Measurements from ENCODE around the gene SRGAP3. TPM values are rescaled to one million over a fixed set of nuclear protein-coding genes. Genes with fewer than 3 reads are reported as not detected.

The SRGAP3 gene
- total RNA-seq, 1 donor from 2014 or later, result 10.3 TPM

- Histone ChIP-seq H3K4me3 (no peak overlapping the region), H3K36me3 (no peaks in the 10 kb centered on the region), H3K9me3 (replicated peaks) (no peaks in the 10 kb centered on the region), H3K4me1 (peaks cover 14% of the 10 kb centered on the region), H3K27ac (replicated peaks) (no peak overlapping the region), H3K27me3 (ENCODE audit: low read depth) (no peaks in the 10 kb centered on the region)
- TF ChIP-seq CTCF (IDR thresholded peaks at IDR 0.05; ENCODE audit: borderline replicate concordance), result no peak
- no peak for DNase-seq
- intact Hi-C loops (cut with micrococcal nuclease), result no loop called here
These were observed 255.2 kb downstream of the SRGAP3 start for GRCh38 chr3:8994226-8994625.

- TF ChIP-seq CTCF (IDR thresholded peaks at IDR 0.05; ENCODE audit: borderline replicate concordance), result no peak
- Histone ChIP-seq H3K36me3 (no peaks in the 10 kb centered on the region), H3K4me1 (peaks cover 20% of the 10 kb centered on the region), H3K4me3 (no peak overlapping the region), H3K9me3 (replicated peaks) (no peaks in the 10 kb centered on the region), H3K27me3 (ENCODE audit: low read depth) (no peaks in the 10 kb centered on the region), H3K27ac (replicated peaks) (no peak overlapping the region)
- intact Hi-C loops (cut with micrococcal nuclease), result no loop called here
- DNase-seq, result no peak
These were observed 256.1 kb downstream of the SRGAP3 start for GRCh38 chr3:8993331-8993730.

GRCh38 chr3:8992854-8993253 is 256.6 kb downstream of the SRGAP3 start:
- peaks cover 25% of the 10 kb centered on the region for H3K4me1 ChIP-seq
- intact Hi-C loops (cut with micrococcal nuclease), result no loop called here
- no peaks in the 10 kb centered on the region for H3K9me3 ChIP-seq (replicated peaks)
- no peak for TF ChIP-seq CTCF (IDR thresholded peaks at IDR 0.05; ENCODE audit: borderline replicate concordance)
- H3K36me3 ChIP-seq, result no peaks in the 10 kb centered on the region
- no peak overlapping the region for H3K27ac ChIP-seq (replicated peaks)
- DNase-seq, result no peak
- no peaks in the 10 kb centered on the region for H3K27me3 ChIP-seq (ENCODE audit: low read depth)
- H3K4me3 ChIP-seq, result no peak overlapping the region

GRCh38 chr3:8992199-8992598 is 257.2 kb downstream of the SRGAP3 start:
- H3K4me3 ChIP-seq, result no peak overlapping the region
- H3K36me3 ChIP-seq, result no peaks in the 10 kb centered on the region
- intact Hi-C loops (cut with micrococcal nuclease), result no loop called here
- no peak overlapping the region for H3K27ac ChIP-seq (replicated peaks)
- no peaks in the 10 kb centered on the region for H3K27me3 ChIP-seq (ENCODE audit: low read depth)
- H3K4me1 ChIP-seq, result peaks cover 27% of the 10 kb centered on the region
- DNase-seq, result no peak
- no peaks in the 10 kb centered on the region for H3K9me3 ChIP-seq (replicated peaks)
- no peak for TF ChIP-seq CTCF (IDR thresholded peaks at IDR 0.05; ENCODE audit: borderline replicate concordance)

GRCh38 chr3:8990266-8991215 is 258.9 kb downstream of the SRGAP3 start:
- Histone ChIP-seq H3K27me3 (ENCODE audit: low read depth) (no peaks in the 10 kb centered on the region), H3K36me3 (no peaks in the 10 kb centered on the region), H3K4me3 (no peak overlapping the region), H3K9me3 (replicated peaks) (no peaks in the 10 kb centered on the region), H3K4me1 (peaks cover 15% of the 10 kb centered on the region), H3K27ac (replicated peaks) (no peak overlapping the region)
- no peak for DNase-seq
- no peak for TF ChIP-seq CTCF (IDR thresholded peaks at IDR 0.05; ENCODE audit: borderline replicate concordance)
- intact Hi-C loops (cut with micrococcal nuclease), result no loop called here

All from left ventricle myocardium inferior (tissue), 1 donor.